Neural progenitor cell (in vitro differentiated cells): Measurements from ENCODE around the gene TMCC3.

Experiments
- CTCF ChIP-seq: fragments of 200-600 bp; sonication (generic); IDR thresholded peaks from 2 replicates; pipeline ENCODE4 v1.5.1; 2017; ENCODE audit warnings: antibody characterized with exemption, mild to moderate bottlenecking
- EZH2 ChIP-seq: fragments of 200-600 bp; sonication (generic); IDR thresholded peaks from 2 replicates; pipeline ENCODE4 v1.6.1; 2017; ENCODE audit warnings: antibody characterized with exemption, mild to moderate bottlenecking, moderate library complexity
- EZH2phosphoT487 ChIP-seq: fragments of 200-600 bp; sonication (generic); IDR thresholded peaks from 2 replicates; pipeline ENCODE4 v1.6.1; 2017; ENCODE audit warnings: antibody characterized with exemption

GRCh38 chr12:94667031-94667540 lies 16.7 kb upstream of the TMCC3 start:
- TF ChIP-seq CTCF (no peak), EZH2 (no peak), EZH2phosphoT487 (no peak)
